GM12878 (cell line): ENCODE measurements around the gene OPN1SW. TPM values are rescaled to one million over a fixed set of nuclear protein-coding genes. Genes with fewer than 3 reads are reported as not detected.

Experiments used
- ATAC-seq: fragments of 200-7000 bp; cut with Tn5 transposase; 3 replicates; pipeline ENCODE4 v1.9.1; 2020; ENCODE audit warnings: mild to moderate bottlenecking, moderate library complexity
- BruUV-seq: library from RNA; stranded (reverse); fragments of 400-500 nt; replicated peaks from 2 replicates; lab custom pipeline; 2021; lab: Mats Ljungman, UMichigan
- CTCF ChIA-PET: fragments of 300-600 bp; sonication (Branson Sonifier 250); formaldehyde crosslinking; extraction: SDS; loops from one replicate; lab custom pipeline; 2021; ENCODE audit warnings: inconsistent platforms; lab: Yijun Ruan, JAX
- POLR2A ChIA-PET: fragments of 350-600 bp; formaldehyde crosslinking; extraction: SDS; loops from one replicate; lab custom pipeline; 2021; ENCODE audit warnings: inconsistent platforms; lab: Charles Lee
- RAD21 ChIA-PET: fragments of 300-600 bp; sonication (Branson Sonifier 250); formaldehyde crosslinking; loops from one replicate; lab custom pipeline; 2023; ENCODE audit warnings: antibody characterized with exemption; ENCODE audit not compliant: unreplicated experiment; lab: Charles Lee
- SMC1A ChIA-PET: fragments of 300-600 bp; sonication (Branson Sonifier 250); formaldehyde crosslinking; loops from one replicate; lab custom pipeline; 2023; ENCODE audit not compliant: unreplicated experiment, uncharacterized antibody; lab: Charles Lee
- DNase-seq: peaks from one replicate; pipeline ENCODE4 v3.0.0-alpha.2; 2011; ENCODE audit warnings: low read depth, low spot score
- FAIRE-seq: peaks from 3 replicates; lab custom pipeline; 2011; peaks lifted over from hg19 to GRCh38; lab: Jason Lieb, UNC
- H2AFZ ChIP-seq: 2 replicates; pipeline ENCODE4 v1.6.0; 2011; ENCODE audit warnings: low read depth, low read length, control low read depth; ENCODE audit not compliant: control insufficient read depth
- H3K27ac ChIP-seq: 2 replicates; pipeline ENCODE4 v1.5.1; 2011; ENCODE audit warnings: control low read depth; ENCODE audit not compliant: control insufficient read depth, insufficient read depth
- H3K27me3 ChIP-seq, 2 experiments: replicated peaks in 1 of 2; 2 replicates each; pipeline versions ENCODE4 v1.6.0 to v1.6.1; 2011; ENCODE audit warnings: low read length in 1 of 2; ENCODE audit not compliant: control insufficient read depth in 2 of 2, insufficient read depth in 2 of 2
- H3K36me3 ChIP-seq, 2 experiments: 2 replicates each; pipeline ENCODE4 v1.5.1; 2011; ENCODE audit warnings: low read length in 1 of 2; ENCODE audit not compliant: control insufficient read depth in 2 of 2, insufficient read depth in 2 of 2
- H3K4me1 ChIP-seq: 2 replicates; pipeline ENCODE4 v1.6.1; 2011; ENCODE audit warnings: mild to moderate bottlenecking, low read length, moderate library complexity, mixed read lengths; ENCODE audit not compliant: control insufficient read depth, insufficient read depth
- H3K4me2 ChIP-seq: 2 replicates; pipeline ENCODE4 v1.6.0; 2011; ENCODE audit warnings: control low read depth; ENCODE audit not compliant: control insufficient read depth, insufficient read depth
- H3K4me3 ChIP-seq: fragments of 200-600 bp; sonication (generic); 2 replicates; pipeline ENCODE4 v1.5.1; 2016
- H3K79me2 ChIP-seq: 2 replicates; pipeline ENCODE4 v1.6.0; 2011; ENCODE audit warnings: low read length; ENCODE audit not compliant: control insufficient read depth, insufficient read depth
- H3K9ac ChIP-seq: 2 replicates; pipeline ENCODE4 v1.8.0; 2011; ENCODE audit warnings: low read length, control low read depth, mixed read lengths; ENCODE audit not compliant: control insufficient read depth, insufficient read depth
- H3K9me3 ChIP-seq: replicated peaks from 3 replicates; pipeline ENCODE4 v1.5.1; 2011; ENCODE audit warnings: mild to moderate bottlenecking, low read length; ENCODE audit not compliant: control insufficient read depth, insufficient read depth
- H4K20me1 ChIP-seq: 2 replicates; pipeline ENCODE4 v1.6.0; 2011; ENCODE audit not compliant: control insufficient read depth, insufficient read depth
- ATF7 ChIP-seq: fragments of 450-650 bp; IDR thresholded peaks from 2 replicates; pipeline ENCODE4 v1.6.1; 2016; ENCODE audit warnings: low read depth, mild to moderate bottlenecking
- CHD1 ChIP-seq: IDR thresholded peaks from 2 replicates; pipeline ENCODE4 v1.6.1; 2012; ENCODE audit warnings: low read depth, low read length, improper control_type of control experiment
- CHD2 ChIP-seq: IDR thresholded peaks from 2 replicates; pipeline ENCODE4 v1.6.1; 2011; ENCODE audit warnings: low read depth, low read length, improper control_type of control experiment, borderline replicate concordance
- CREM ChIP-seq: IDR thresholded peaks from 2 replicates; pipeline ENCODE4 v1.6.1; 2014; ENCODE audit warnings: antibody characterized with exemption, low read depth
- EGR1 ChIP-seq, 2 experiments: IDR thresholded peaks; 1 replicate in 1 of 2; 2 replicates in 1 of 2; pipeline ENCODE4 v1.6.1; 2011 to 2012; ENCODE audit warnings: low read depth in 2 of 2, low read length in 2 of 2, borderline replicate concordance in 1 of 2, mild to moderate bottlenecking in 1 of 2, moderate library complexity in 1 of 2
- GABPA ChIP-seq: IDR thresholded peaks from 2 replicates; pipeline ENCODE4 v1.6.1; 2014; ENCODE audit warnings: antibody characterized with exemption, low read depth, mild to moderate bottlenecking, inconsistent platforms
- IRF5 ChIP-seq: fragments of 450-650 bp; IDR thresholded peaks from 2 replicates; pipeline ENCODE4 v1.6.1; 2017; ENCODE audit warnings: borderline replicate concordance
- KDM1A ChIP-seq: fragments of 200-600 bp; sonication (generic); IDR thresholded peaks from 2 replicates; pipeline ENCODE4 v1.6.1; 2016; ENCODE audit warnings: borderline replicate concordance
- KLF5 ChIP-seq: fragments of 450-650 bp; IDR thresholded peaks from 2 replicates; pipeline ENCODE4 v1.6.1; 2014; ENCODE audit warnings: mild to moderate bottlenecking; ENCODE audit not compliant: partially characterized antibody
- NFXL1 ChIP-seq: fragments of 450-650 bp; IDR thresholded peaks from 2 replicates; pipeline ENCODE4 v1.6.1; 2017; ENCODE audit warnings: antibody characterized with exemption, mild to moderate bottlenecking, borderline replicate concordance
- PML ChIP-seq: IDR thresholded peaks from 2 replicates; pipeline ENCODE4 v1.6.1; 2012; ENCODE audit warnings: low read length, inconsistent platforms
- POLR2A ChIP-seq: IDR thresholded peaks from 2 replicates; pipeline ENCODE4 v1.6.1; 2011; ENCODE audit warnings: low read depth, mild to moderate bottlenecking, low read length
- RAD21 ChIP-seq: IDR thresholded peaks from 2 replicates; pipeline ENCODE4 v1.6.1; 2011; ENCODE audit warnings: mild to moderate bottlenecking, low read depth, low read length, moderate library complexity; ENCODE audit not compliant: insufficient read depth
- RBBP5 ChIP-seq: fragments of 200-600 bp; sonication (generic); conservative IDR thresholded peaks from 2 replicates; pipeline ENCODE4 v1.6.1; 2016
- RCOR1 ChIP-seq: conservative IDR thresholded peaks from 2 replicates; pipeline ENCODE4 v1.6.1; 2012; ENCODE audit warnings: low read depth, low read length, improper control_type of control experiment
- TCF7 ChIP-seq: IDR thresholded peaks from 2 replicates; pipeline ENCODE4 v1.6.1; 2014; ENCODE audit warnings: antibody characterized with exemption, borderline replicate concordance
- USF1 ChIP-seq: IDR thresholded peaks from 2 replicates; pipeline ENCODE4 v1.6.1; 2011; ENCODE audit warnings: borderline replicate concordance, low read depth, mild to moderate bottlenecking, moderate library complexity, mixed read lengths, low read length; ENCODE audit not compliant: insufficient read depth; ENCODE audit errors: extremely low read length
- ZBTB11 ChIP-seq: fragments of 450-650 bp; formaldehyde crosslinking; IDR thresholded peaks from 2 replicates; pipeline ENCODE4 v1.5.0; 2022; ENCODE audit warnings: mild to moderate bottlenecking, missing genetic modification characterization
- WGBS: methylation state at CpG from one replicate; pipeline ENCODE4 v1.1.6; 2016; ENCODE audit warnings: low lambda C conversion rate; ENCODE audit not compliant: insufficient replicate concordance, insufficient coverage; ENCODE audit errors: missing lambda C conversion rate; 5-methylcytosine and 5-hydroxymethylcytosine counted together
- in situ Hi-C: fragments of 300-500 bp; cut with MboI; formaldehyde crosslinking; loops from 9 replicates; pipeline ENCODE4 v1.14.3; 2018; ENCODE audit warnings: mixed read lengths
- intact Hi-C: fragments of 100-400 bp; cut with micrococcal nuclease; formaldehyde crosslinking; loops from one replicate; pipeline ENCODE4 v1.14.2; 2022; ENCODE audit not compliant: unreplicated experiment
- polyA plus RNA-seq, 11 experiments: library from polyadenylated mRNA; depleted of rRNA in 4 of 11; unstranded in 6 of 11; stranded (reverse) in 5 of 11; fragments of >200 nt; fragmentation: Nextera tagmentation in 4 of 11; fragmentation: Illumina TruSeq in 1 of 11; extraction: Ambion mirVana in 4 of 11; extraction: Trizol in 1 of 11; gene quantifications; 1 replicate in 1 of 11; 2 replicates in 10 of 11; pipeline versions ENCODE4 v1.2.1 to v1.2.3, GENCODE V29; 2011 to 2016; ENCODE audit warnings: inconsistent platforms in 2 of 11, missing spikeins in 2 of 11, low read depth in 1 of 11
- total RNA-seq, 4 experiments: library from RNA; depleted of rRNA in 3 of 4; stranded (reverse); fragments of >200 nt in 3 of 4; fragmentation: Illumina TruSeq in 1 of 4; extraction: Trizol in 1 of 4; gene quantifications; 2 replicates each; pipeline versions ENCODE4 v1.2.1 to v1.2.3, GENCODE V29; 2013 to 2021

OPN1SW gene
- total and polyA plus RNA-seq, 10 of the 15 experiments (the other 5 are each of a cell fraction or from before 2014, with no cell fraction given): 0.11 to 0.35 (median 0.19) TPM; not detected in 6

GRCh38 chr7:128755075-128755818 is 20.3 kb downstream of the OPN1SW start:
- FAIRE-seq (no peak), ATAC-seq (no peak), DNase-seq (no peak)
- Histone ChIP-seq H3K27me3 (no peaks in the 10 kb centered on the region), H4K20me1 (no peaks in the 10 kb centered on the region), H3K9ac (no peak overlapping the region), H3K79me2 (no peaks in the 10 kb centered on the region; the same call in 1 of the 2 replicates), H3K27ac (no peak overlapping the region), H2AFZ (no peak overlapping the region), H3K4me1 (no peaks in the 10 kb centered on the region), H3K4me3 (no peak overlapping the region), H3K36me3 (peaks cover 2 to 15% of the 10 kb centered on the region in 2 experiments; a peak in 3 of 4 replicates), H3K4me2 (no peak overlapping the region), H3K9me3 (no peaks in the 10 kb centered on the region)
- SMC1A ChIA-PET: interaction anchor here (0.8 to 1.7 kb wide), 3 partner anchors 9 to 15 kb away, joined by 3 to 5 read pairs (median 4); no protein-coding TSS in a partner anchor
- TF ChIP-seq CREM (no peak), NFXL1 (no peak), KDM1A (no peak), CHD2 (no peak), RBBP5 (no peak), USF1 (no peak), CHD1 (no peak), TCF7 (no peak), POLR2A (no peak), GABPA (no peak), EGR1 (IDR thresholded peaks at IDR 0.05; ENCODE audit: borderline replicate concordance in 1 of 2, low read depth in 2 of 2, low read length in 2 of 2) (no peak), KLF5 (no peak), ZBTB11 (CRISPR knock-in tag) (no peak), IRF5 (no peak), RAD21 (no peak), ATF7 (no peak), RCOR1 (no peak), PML (no peak)
- in situ Hi-C loops (no loop called here), intact Hi-C loops (no loop called here)
- POLR2A ChIA-PET: interaction anchor here (0.6 to 1.1 kb wide), 3 partner anchors 13 to 297 kb away, joined by 3 to 5 read pairs (median 4); no protein-coding TSS in a partner anchor
- WGBS: 83% methylated on average over 2 of the region's 2 CpGs
- BruUV-seq: no TSS peak
- CTCF ChIA-PET: interaction anchor here (0.9 to 1.0 kb wide), 2 partner anchors 12 to 330 kb away, joined by 3 to 4 read pairs; no protein-coding TSS in a partner anchor
- RAD21 ChIA-PET: interaction anchor here (0.7 kb wide), 1 partner anchor 41 kb away, joined by 3 read pairs; no protein-coding TSS in a partner anchor
